ENCODE measurements around the gene GID8.

GID8 gene

DNA sequence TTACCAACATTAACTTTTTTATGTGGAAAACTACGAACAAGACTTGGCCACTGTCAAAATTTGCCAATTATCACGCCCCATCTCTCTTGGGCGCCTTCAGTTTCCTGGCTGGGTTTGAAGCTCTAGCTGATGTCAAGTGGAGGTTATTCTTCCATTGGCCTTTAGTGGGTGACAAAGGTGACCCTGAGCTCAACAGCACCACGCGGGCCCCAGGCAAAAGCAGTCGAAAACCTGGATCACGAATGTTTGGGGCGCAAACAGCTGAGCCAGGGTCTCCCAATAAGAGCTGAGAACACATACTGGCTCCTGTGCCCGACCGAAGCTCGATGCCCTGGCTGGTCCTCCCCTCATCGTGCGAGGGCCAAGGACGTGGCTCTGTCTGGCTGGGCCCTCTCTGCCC lies 41.4 kb downstream of the GID8 start:
- TF ChIP-seq TAF1 (IDR thresholded peaks at IDR 0.05; ENCODE audit: borderline replicate concordance, insufficient read depth, low read length), result no peak
- TF ChIP-seq, protein P1, sequence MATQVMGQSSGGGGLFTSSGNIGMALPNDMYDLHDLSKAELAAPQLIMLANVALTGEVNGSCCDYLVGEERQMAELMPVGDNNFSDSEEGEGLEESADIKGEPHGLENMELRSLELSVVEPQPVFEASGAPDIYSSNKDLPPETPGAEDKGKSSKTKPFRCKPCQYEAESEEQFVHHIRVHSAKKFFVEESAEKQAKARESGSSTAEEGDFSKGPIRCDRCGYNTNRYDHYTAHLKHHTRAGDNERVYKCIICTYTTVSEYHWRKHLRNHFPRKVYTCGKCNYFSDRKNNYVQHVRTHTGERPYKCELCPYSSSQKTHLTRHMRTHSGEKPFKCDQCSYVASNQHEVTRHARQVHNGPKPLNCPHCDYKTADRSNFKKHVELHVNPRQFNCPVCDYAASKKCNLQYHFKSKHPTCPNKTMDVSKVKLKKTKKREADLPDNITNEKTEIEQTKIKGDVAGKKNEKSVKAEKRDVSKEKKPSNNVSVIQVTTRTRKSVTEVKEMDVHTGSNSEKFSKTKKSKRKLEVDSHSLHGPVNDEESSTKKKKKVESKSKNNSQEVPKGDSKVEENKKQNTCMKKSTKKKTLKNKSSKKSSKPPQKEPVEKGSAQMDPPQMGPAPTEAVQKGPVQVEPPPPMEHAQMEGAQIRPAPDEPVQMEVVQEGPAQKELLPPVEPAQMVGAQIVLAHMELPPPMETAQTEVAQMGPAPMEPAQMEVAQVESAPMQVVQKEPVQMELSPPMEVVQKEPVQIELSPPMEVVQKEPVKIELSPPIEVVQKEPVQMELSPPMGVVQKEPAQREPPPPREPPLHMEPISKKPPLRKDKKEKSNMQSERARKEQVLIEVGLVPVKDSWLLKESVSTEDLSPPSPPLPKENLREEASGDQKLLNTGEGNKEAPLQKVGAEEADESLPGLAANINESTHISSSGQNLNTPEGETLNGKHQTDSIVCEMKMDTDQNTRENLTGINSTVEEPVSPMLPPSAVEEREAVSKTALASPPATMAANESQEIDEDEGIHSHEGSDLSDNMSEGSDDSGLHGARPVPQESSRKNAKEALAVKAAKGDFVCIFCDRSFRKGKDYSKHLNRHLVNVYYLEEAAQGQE (IDR thresholded peaks at IDR 0.05; ENCODE audit: insufficient read depth in 1 of 2, low read depth in 2 of 2, low read length in 2 of 2), result no peak
- no peak for TF ChIP-seq FOXP2 (optimal IDR thresholded peaks at IDR 0.05; ENCODE audit: borderline replicate concordance, extremely low read depth, extremely low read length, insufficient read depth)
- TF ChIP-seq SIN3A (IDR thresholded peaks at IDR 0.05; ENCODE audit: borderline replicate concordance, insufficient read depth, low read length), result no peak
- no peak for TF ChIP-seq POLR2AphosphoS5 (IDR thresholded peaks at IDR 0.05; ENCODE audit: low read depth, low read length)

DNA sequence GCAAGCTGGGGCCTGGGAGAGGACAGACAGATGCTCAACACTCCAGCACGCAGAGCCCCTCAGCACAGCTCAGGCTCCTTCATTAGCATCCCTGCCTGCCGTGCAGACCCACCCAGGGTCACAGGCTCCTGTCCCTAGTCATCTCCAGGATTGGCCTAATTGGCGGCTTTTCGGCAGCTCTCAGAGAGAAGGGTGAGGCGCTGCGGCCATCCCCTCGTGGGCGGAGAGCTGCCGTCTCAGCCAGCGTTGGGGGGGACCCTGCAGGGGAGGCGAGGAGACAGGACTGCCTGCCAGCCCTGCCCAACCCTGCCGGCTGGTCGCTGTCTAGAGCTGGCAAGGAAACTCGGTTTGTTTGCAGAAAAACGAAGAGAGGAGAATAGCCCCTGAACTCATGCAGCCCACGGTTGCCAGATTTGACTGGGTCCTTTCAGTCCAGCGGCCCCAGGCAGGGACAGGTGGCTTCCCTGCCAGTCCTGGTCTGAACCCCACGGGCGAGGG lies 42.0 kb downstream of the GID8 start:
- TF ChIP-seq TAF1 (IDR thresholded peaks at IDR 0.05; ENCODE audit: borderline replicate concordance, insufficient read depth, low read length), result no peak

DNA sequence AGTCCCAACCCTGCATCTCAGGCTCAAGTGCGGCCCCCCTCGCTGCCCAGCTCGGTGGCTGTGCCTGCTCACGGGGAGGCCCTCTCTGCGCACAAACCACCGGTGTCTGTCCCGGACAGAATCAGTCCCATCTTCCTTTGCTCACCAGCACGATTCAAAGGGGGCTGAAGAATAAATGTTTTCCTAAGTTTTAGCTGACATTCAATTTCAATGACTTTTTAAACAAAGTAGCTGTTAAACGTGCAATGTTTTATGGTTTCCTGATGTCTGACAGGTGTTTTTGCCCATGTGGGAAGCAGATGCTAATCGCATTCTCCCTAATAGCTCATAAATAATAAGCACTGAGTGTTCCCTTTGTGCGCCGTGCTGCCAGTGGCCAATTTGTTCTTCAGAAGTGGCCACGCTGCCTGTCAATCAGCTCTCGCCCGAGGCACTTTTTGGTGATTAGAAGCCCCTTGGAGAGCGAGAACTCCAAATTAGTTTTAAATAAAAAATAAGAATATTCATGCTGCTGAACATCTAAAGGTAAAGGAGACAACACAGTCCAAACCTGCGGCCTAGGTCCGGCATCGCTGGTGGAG lies 42.5 kb downstream of the GID8 start:
- TF ChIP-seq POLR2AphosphoS5 (IDR thresholded peaks at IDR 0.05; ENCODE audit: low read depth, low read length), result no peak
- no peak for TF ChIP-seq SIN3A (IDR thresholded peaks at IDR 0.05; ENCODE audit: borderline replicate concordance, insufficient read depth, low read length)
- TF ChIP-seq, protein P1 (IDR thresholded peaks at IDR 0.05; ENCODE audit: insufficient read depth in 1 of 2, low read depth in 2 of 2, low read length in 2 of 2), result no peak
- no peak for TF ChIP-seq FOXP2 (optimal IDR thresholded peaks at IDR 0.05; ENCODE audit: borderline replicate concordance, extremely low read depth, extremely low read length, insufficient read depth)
- no peak for TF ChIP-seq TAF1 (IDR thresholded peaks at IDR 0.05; ENCODE audit: borderline replicate concordance, insufficient read depth, low read length)

DNA sequence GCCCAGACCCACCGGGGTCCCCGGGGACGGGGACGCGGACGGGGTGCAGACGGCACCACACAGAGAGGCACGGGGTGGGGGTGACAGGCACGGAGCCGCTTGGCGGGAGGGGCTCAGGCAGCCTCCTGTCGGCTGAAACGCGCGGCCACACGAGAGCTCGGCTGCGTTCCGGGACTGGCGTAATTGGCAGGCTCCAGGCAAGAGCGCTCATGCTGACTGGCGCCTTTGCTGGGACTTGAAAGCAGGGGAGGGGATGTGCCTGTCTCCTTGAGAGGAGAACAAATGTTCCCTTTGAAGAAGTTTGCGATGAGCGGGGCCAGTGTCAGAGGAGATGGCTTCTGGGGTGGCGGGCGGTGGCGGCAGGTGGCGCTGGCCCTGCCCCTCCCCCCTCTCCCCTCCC lies 43.0 kb downstream of the GID8 start:
- TF ChIP-seq, protein P1 (IDR thresholded peaks at IDR 0.05; ENCODE audit: insufficient read depth in 1 of 2, low read depth in 2 of 2, low read length in 2 of 2), result no peak
- TF ChIP-seq POLR2AphosphoS5 (IDR thresholded peaks at IDR 0.05; ENCODE audit: low read depth, low read length), result no peak
- no peak for TF ChIP-seq SIN3A (IDR thresholded peaks at IDR 0.05; ENCODE audit: borderline replicate concordance, insufficient read depth, low read length)
- TF ChIP-seq FOXP2 (optimal IDR thresholded peaks at IDR 0.05; ENCODE audit: borderline replicate concordance, extremely low read depth, extremely low read length, insufficient read depth), result no peak
- no peak for TF ChIP-seq TAF1 (IDR thresholded peaks at IDR 0.05; ENCODE audit: borderline replicate concordance, insufficient read depth, low read length)

DNA sequence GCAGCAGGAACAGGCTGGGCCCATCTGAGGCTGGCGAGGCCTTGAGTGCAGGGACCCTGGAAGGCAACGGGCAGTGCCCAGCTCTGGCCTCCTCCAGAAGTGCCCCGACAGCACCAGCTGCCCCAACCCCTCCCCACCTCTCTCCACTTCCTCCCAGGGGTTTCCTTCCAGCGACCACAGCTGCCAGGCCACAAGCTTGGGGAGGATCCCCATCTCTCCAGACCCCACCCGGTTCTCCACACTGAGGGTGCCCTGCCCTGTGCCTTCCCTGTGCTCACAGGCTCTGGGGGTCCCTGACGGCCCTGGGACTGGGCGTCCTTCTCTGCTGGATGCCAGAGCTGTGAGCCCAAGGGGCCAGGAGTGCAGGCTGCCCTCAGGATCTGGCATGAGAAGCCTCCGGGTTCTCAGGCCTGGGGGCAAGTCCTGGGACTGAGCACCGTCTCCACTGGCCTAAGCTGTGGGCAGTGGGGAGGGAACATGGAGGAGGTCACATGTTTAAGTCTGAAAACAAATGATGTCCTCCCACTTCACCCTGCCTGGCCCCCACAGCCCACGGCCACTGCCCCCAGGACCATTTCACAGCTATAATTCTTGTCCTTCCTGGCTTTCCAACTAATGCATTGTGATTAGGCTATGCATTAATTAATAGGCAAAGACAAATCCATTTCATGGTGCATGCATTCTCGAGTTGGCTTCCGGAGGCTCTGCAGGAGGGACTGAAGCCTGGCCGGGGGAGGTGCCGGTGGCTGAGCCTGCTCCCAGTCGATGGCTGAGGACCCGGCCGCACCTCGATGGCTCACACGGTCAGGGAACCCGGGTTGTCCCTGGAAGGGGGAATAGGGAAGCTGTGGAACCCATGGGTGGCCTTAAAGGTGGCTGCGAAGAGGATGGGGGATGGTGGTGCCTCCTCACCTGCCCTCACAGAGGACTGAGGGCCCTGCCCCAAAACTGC lies 44.5 kb downstream of the GID8 start:
- TF ChIP-seq, protein P1 (IDR thresholded peaks at IDR 0.05; ENCODE audit: insufficient read depth in 1 of 2, low read depth in 2 of 2, low read length in 2 of 2), result no peak
- TF ChIP-seq TAF1 (IDR thresholded peaks at IDR 0.05; ENCODE audit: borderline replicate concordance, insufficient read depth, low read length), result no peak
